Endothelial cell of umbilical vein (primary cell): ENCODE data around the gene AGXT. TPM values are rescaled to one million over a fixed set of nuclear protein-coding genes. Genes with fewer than 3 reads are reported as not detected.

Source experiments
- BruUV-seq: library from RNA; stranded (reverse); fragments of 400-500 nt; replicated peaks from 2 replicates; lab custom pipeline; 2021; lab: Mats Ljungman, UMichigan
- CTCF ChIA-PET: fragments of 300-600, 350-600 bp; sonication (Branson Sonifier 250); formaldehyde crosslinking; loops from one replicate; lab custom pipeline; 2021; ENCODE audit warnings: antibody characterized with exemption, inconsistent platforms; lab: Charles Lee
- POLR2A ChIA-PET: fragments of 300-600, 350-600 bp; sonication (Branson Sonifier 250); formaldehyde crosslinking; loops from one replicate; lab custom pipeline; 2021; ENCODE audit warnings: antibody characterized with exemption, inconsistent platforms; lab: Charles Lee
- DNase-seq: peaks from one replicate; pipeline ENCODE4 v3.0.0-alpha.2; 2011; ENCODE audit warnings: low read depth, low spot score
- FAIRE-seq: peaks from 2 replicates; lab custom pipeline; 2011; peaks lifted over from hg19 to GRCh38; lab: Jason Lieb, UNC
- H2AFZ ChIP-seq: 2 replicates; pipeline ENCODE4 v1.6.0; 2012; ENCODE audit warnings: low read depth, low read length, control low read depth, inconsistent platforms
- H3K27ac ChIP-seq: 2 replicates; pipeline ENCODE4 v1.5.1; 2011; ENCODE audit warnings: low read depth, mild to moderate bottlenecking, control low read depth, low read length, moderate library complexity; ENCODE audit not compliant: insufficient read depth
- H3K27me3 ChIP-seq, 2 experiments: 2 replicates each; pipeline versions ENCODE4 v1.6.0 to v1.6.1; 2011; ENCODE audit warnings: low read length in 2 of 2, mixed read lengths in 1 of 2; ENCODE audit not compliant: control insufficient read depth in 2 of 2, insufficient read depth in 2 of 2
- H3K36me3 ChIP-seq, 2 experiments: 2 replicates in 1 of 2; 3 replicates in 1 of 2; pipeline ENCODE4 v1.5.1; 2011; ENCODE audit warnings: low read length in 2 of 2, mild to moderate bottlenecking in 1 of 2, moderate library complexity in 1 of 2; ENCODE audit not compliant: control insufficient read depth in 2 of 2, insufficient read depth in 2 of 2; ENCODE audit errors: extremely low read depth in 1 of 2
- H3K4me1 ChIP-seq: 3 replicates; pipeline ENCODE4 v1.5.1; 2011; ENCODE audit warnings: mild to moderate bottlenecking, low read length; ENCODE audit not compliant: control insufficient read depth, insufficient read depth; ENCODE audit errors: extremely low read depth
- H3K4me2 ChIP-seq: 2 replicates; pipeline ENCODE4 v1.6.1; 2011; ENCODE audit warnings: low read length, control low read depth, mixed read lengths; ENCODE audit not compliant: insufficient read depth
- H3K4me3 ChIP-seq, 3 experiments: fragments of 200-600 bp in 1 of 3; sonication (generic), shearing (Covaris generic) in 1 of 3; replicated peaks in 1 of 3; 2 replicates each; pipeline ENCODE4 v1.5.1; 2011 to 2016; ENCODE audit warnings: control low read depth in 3 of 3, low read length in 3 of 3, mild to moderate bottlenecking in 2 of 3, inconsistent platforms in 1 of 3, low read depth in 1 of 3, moderate library complexity in 1 of 3; ENCODE audit not compliant: insufficient read depth in 1 of 3
- H3K79me2 ChIP-seq: 2 replicates; pipeline ENCODE4 v1.6.0; 2012; ENCODE audit warnings: low read length, inconsistent platforms; ENCODE audit not compliant: control insufficient read depth, insufficient read depth
- H3K9ac ChIP-seq: replicated peaks from 2 replicates; pipeline ENCODE3; 2011; ENCODE audit warnings: low read length, control low read depth; ENCODE audit not compliant: insufficient read depth; ENCODE audit errors: extremely low read depth
- H3K9me1 ChIP-seq: replicated peaks from 3 replicates; pipeline ENCODE4 v1.6.0; 2011; ENCODE audit warnings: mild to moderate bottlenecking, low read length; ENCODE audit not compliant: control insufficient read depth, insufficient read depth; ENCODE audit errors: extremely low read depth
- H3K9me3 ChIP-seq: replicated peaks from 2 replicates; pipeline ENCODE4 v1.5.1; 2012; ENCODE audit warnings: low read length, inconsistent platforms; ENCODE audit not compliant: control insufficient read depth, insufficient read depth
- H4K20me1 ChIP-seq: replicated peaks from 2 replicates; pipeline ENCODE3; 2011; ENCODE audit warnings: mild to moderate bottlenecking, low read length; ENCODE audit not compliant: control insufficient read depth, insufficient read depth; ENCODE audit errors: extremely low read depth
- EZH2 ChIP-seq: IDR thresholded peaks from 2 replicates; pipeline ENCODE4 v1.6.1; 2012; ENCODE audit warnings: borderline replicate concordance, low read depth, mild to moderate bottlenecking, moderate library complexity, low read length, inconsistent platforms; ENCODE audit not compliant: severe bottlenecking
- FOS ChIP-seq: IDR thresholded peaks from 2 replicates; pipeline ENCODE4 v1.6.1; 2011; ENCODE audit warnings: mild to moderate bottlenecking, low read length, moderate library complexity, borderline replicate concordance; ENCODE audit not compliant: insufficient read depth
- GATA2 ChIP-seq: IDR thresholded peaks from 2 replicates; pipeline ENCODE4 v1.7.0; 2011; ENCODE audit warnings: low read depth, mild to moderate bottlenecking, moderate library complexity, mixed read lengths, low read length; ENCODE audit not compliant: insufficient read length, insufficient read depth
- JUN ChIP-seq: IDR thresholded peaks from 2 replicates; pipeline ENCODE4 v1.6.1; 2011; ENCODE audit warnings: borderline replicate concordance, low read depth; ENCODE audit not compliant: insufficient read length, insufficient read depth
- MYC ChIP-seq: IDR thresholded peaks from one replicate; pipeline ENCODE4 v1.6.1; 2011; ENCODE audit warnings: mild to moderate bottlenecking, low read depth, low read length
- POLR2A ChIP-seq: IDR thresholded peaks from 2 replicates; pipeline ENCODE4 v1.6.1; 2012; ENCODE audit warnings: low read depth, mild to moderate bottlenecking, control low read depth, low read length
- POLR2AphosphoS5 ChIP-seq: IDR thresholded peaks from 2 replicates; pipeline ENCODE4 v1.6.1; 2012; ENCODE audit warnings: low read depth, mild to moderate bottlenecking, control low read depth, low read length, moderate library complexity; ENCODE audit not compliant: insufficient read depth
- dilution Hi-C: fragments of 300-500 bp; cut with MboI; formaldehyde crosslinking; loops from one replicate; pipeline ENCODE4 v1.15.0; 2019; ENCODE audit warnings: low sequenced_read_pairs; ENCODE audit not compliant: extremely low pct_ligation_motif_present
- intact Hi-C: fragments of 100-400 bp; cut with micrococcal nuclease; formaldehyde crosslinking; loops from one replicate; pipeline ENCODE4 v1.10.0; 2022
- polyA plus RNA-seq, 4 experiments: library from polyadenylated mRNA; depleted of rRNA in 3 of 4; stranded (reverse) in 3 of 4; unstranded in 1 of 4; fragments of >200 nt; gene quantifications; 2 replicates each; pipeline versions ENCODE4 v1.2.1 to v1.2.3, GENCODE V29; 2011 to 2012; ENCODE audit warnings: missing spikeins in 1 of 4
- total RNA-seq: library from RNA; stranded (reverse); gene quantifications from 2 replicates; pipeline ENCODE4 v1.2.3, GENCODE V29; 2021
- TF ChIP-seq, protein P1 (sequence below), 2 donors: IDR thresholded peaks; 1 replicate in 1 of 2; 2 replicates in 1 of 2; pipeline ENCODE4 v1.5.1; 2011; ENCODE audit warnings: low read length in 2 of 2, mild to moderate bottlenecking in 2 of 2, moderate library complexity in 2 of 2, control low read depth in 1 of 2, inconsistent platforms in 1 of 2, low read depth in 1 of 2; ENCODE audit not compliant: insufficient read depth in 1 of 2; ENCODE audit errors: extremely low read depth in 1 of 2
- TF ChIP-seq, protein P2 (sequence below): IDR thresholded peaks from 2 replicates; pipeline ENCODE4 v1.6.1; 2011; ENCODE audit not compliant: insufficient read depth, insufficient read length

Gene AGXT
- total and polyA plus RNA-seq, 2 donors (not counting 3 experiments of a cell fraction or from before 2014, with no cell fraction given), result not detected

DNA sequence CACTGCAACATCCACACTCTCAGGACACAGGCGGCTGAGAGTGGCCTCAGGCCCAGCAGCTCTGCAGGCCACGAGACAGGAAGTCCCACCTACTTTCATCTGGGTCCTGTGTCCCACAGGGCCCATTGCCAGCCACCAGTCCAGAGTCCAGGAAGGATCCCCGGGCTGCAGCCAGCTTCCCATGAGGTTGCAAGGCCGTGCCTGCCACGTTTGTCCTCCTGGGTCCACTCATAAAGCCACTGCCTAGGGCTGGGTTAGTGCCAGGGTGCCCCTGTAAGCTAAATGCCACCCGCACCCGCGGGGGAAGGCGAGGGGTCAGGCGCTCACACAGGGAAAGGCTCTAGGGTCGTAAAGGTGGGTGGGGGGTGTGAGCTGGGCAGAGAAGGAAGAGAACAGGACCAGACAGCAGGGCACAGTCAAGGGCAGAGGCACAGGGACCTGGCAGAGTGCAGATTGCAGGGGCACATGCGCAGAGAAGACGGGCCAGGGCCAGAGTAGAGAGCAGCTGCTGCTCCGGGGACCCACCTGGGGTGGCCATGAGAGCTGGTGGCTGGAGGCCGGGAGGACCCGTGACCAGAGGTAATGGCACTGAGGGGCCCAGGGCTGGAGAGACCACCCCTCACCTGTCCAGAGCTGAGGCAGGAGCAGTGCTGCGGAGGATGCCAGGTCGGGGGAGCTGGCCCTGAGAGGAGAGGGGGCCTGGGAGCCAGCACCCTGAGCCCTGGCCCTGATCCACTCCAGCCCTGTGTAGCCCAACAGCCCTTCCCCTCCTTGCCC lies 8.0 kb downstream of the AGXT start:
- Histone ChIP-seq H2AFZ (no peak overlapping the region), H3K36me3 (no peaks in the 10 kb centered on the region), H3K4me2 (no peak overlapping the region), H3K27me3 (no peaks in the 10 kb centered on the region), H3K9ac (no peak overlapping the region), H4K20me1 (no peaks in the 10 kb centered on the region), H3K9me1 (no peaks in the 10 kb centered on the region), H3K4me3 (no peak overlapping the region), H3K9me3 (no peaks in the 10 kb centered on the region), H3K79me2 (no peaks in the 10 kb centered on the region), H3K27ac (no peak overlapping the region), H3K4me1 (no peaks in the 10 kb centered on the region)
- FAIRE-seq (no peak), DNase-seq (no peak)
- TF ChIP-seq MYC, result no peak
- TF ChIP-seq, protein P1, sequence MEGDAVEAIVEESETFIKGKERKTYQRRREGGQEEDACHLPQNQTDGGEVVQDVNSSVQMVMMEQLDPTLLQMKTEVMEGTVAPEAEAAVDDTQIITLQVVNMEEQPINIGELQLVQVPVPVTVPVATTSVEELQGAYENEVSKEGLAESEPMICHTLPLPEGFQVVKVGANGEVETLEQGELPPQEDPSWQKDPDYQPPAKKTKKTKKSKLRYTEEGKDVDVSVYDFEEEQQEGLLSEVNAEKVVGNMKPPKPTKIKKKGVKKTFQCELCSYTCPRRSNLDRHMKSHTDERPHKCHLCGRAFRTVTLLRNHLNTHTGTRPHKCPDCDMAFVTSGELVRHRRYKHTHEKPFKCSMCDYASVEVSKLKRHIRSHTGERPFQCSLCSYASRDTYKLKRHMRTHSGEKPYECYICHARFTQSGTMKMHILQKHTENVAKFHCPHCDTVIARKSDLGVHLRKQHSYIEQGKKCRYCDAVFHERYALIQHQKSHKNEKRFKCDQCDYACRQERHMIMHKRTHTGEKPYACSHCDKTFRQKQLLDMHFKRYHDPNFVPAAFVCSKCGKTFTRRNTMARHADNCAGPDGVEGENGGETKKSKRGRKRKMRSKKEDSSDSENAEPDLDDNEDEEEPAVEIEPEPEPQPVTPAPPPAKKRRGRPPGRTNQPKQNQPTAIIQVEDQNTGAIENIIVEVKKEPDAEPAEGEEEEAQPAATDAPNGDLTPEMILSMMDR (IDR thresholded peaks at IDR 0.05; ENCODE audit: extremely low read depth in 1 of 2, insufficient read depth in 1 of 2, low read depth in 1 of 2, low read length in 2 of 2), result no peak
- TF ChIP-seq FOS, result no peak
- TF ChIP-seq EZH2, result no peak
- TF ChIP-seq POLR2A, result no peak
- no peak for TF ChIP-seq POLR2AphosphoS5
- TF ChIP-seq JUN, result no peak
- TF ChIP-seq, protein P2, sequence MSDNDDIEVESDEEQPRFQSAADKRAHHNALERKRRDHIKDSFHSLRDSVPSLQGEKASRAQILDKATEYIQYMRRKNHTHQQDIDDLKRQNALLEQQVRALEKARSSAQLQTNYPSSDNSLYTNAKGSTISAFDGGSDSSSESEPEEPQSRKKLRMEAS, result no peak
- no peak for TF ChIP-seq GATA2
- BruUV-seq, result no TSS peak
- CTCF ChIA-PET, result interaction anchor here (0.9 to 1.6 kb wide), 3 partner anchors 16 to 38 kb away, joined by 3 to 4 read pairs (median 3); no protein-coding TSS in a partner anchor
- POLR2A ChIA-PET, result no interaction called here
- dilution Hi-C loops (no loop called here), intact Hi-C loops (no loop called here)
